ENCODE results near the gene ZNF554. TPM values are rescaled to one million over a fixed set of nuclear protein-coding genes. Genes with fewer than 3 reads are reported as not detected.

The ZNF554 gene
- total RNA-seq, 2 donors from 2014 or later, result 3.6 to 4.4 TPM

DNA sequence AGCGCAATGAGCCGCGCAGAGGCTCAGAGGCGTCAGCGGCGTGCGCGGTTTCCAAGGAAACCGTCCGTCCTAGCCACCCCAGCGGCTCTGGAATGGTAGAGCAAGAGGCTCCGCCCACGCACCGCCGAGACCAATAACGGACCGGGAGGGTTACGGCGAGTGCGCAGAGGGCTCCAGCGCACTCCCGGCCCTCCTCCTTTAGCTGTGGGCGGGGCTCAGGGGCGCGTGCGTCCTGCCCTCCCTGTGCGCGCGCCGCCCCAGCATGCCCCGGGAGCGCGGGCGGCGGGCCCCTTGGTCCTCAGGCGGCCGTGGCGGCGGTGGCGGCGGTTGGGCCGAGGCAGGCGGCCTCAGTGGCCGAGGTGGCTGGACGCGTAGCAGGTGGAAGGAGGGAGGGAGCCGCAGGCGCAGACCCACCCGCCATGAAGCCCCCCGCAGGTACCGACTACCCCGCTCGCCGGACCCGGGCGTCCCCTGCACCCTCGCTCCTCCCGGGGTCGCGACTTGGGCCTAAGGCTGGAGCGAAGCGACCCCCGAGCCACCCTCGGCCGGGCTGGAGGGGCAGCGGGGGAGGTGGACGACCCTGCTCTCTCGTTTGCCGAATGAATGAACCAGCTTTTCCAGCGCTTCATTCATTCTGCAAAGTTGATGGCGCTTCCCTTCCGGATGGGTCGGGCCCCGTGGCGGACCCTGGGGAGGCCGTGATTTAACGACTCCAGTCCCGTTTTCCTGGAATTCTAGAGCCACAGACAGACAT, 34.2 kb upstream of the ZNF554 start, which contains the start of gene THOP1:
Gene THOP1, plus strand, starts transcription at position 260 of the 754 bp plus-strand sequence. Its CDS starts 160 bp downstream, at position 420.
- peak within 1 kb of the TSS; percentile 45 to 91 (median 72) for H3K27ac ChIP-seq
- ATAC-seq (peak; percentile 91), DNase-seq (peak; percentile 99 to 100 (median 100))
- H3K36me3 ChIP-seq (replicated peaks in 1 of 2; ENCODE audit: insufficient read depth in 1 of 2, low read depth in 2 of 2), result no peaks in the 10 kb centered on the region
- H3K4me3 ChIP-seq, result peak within 1 kb of the TSS; percentile 79 to 80
- no peaks in the 10 kb centered on the region for H3K27me3 ChIP-seq
- no peaks in the 10 kb centered on the region for H3K9me3 ChIP-seq
- TF ChIP-seq, protein P1, sequence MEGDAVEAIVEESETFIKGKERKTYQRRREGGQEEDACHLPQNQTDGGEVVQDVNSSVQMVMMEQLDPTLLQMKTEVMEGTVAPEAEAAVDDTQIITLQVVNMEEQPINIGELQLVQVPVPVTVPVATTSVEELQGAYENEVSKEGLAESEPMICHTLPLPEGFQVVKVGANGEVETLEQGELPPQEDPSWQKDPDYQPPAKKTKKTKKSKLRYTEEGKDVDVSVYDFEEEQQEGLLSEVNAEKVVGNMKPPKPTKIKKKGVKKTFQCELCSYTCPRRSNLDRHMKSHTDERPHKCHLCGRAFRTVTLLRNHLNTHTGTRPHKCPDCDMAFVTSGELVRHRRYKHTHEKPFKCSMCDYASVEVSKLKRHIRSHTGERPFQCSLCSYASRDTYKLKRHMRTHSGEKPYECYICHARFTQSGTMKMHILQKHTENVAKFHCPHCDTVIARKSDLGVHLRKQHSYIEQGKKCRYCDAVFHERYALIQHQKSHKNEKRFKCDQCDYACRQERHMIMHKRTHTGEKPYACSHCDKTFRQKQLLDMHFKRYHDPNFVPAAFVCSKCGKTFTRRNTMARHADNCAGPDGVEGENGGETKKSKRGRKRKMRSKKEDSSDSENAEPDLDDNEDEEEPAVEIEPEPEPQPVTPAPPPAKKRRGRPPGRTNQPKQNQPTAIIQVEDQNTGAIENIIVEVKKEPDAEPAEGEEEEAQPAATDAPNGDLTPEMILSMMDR (IDR thresholded peaks at IDR 0.05), result peak in 1 of 7 experiments; percentile 1
- peak in 2 of 3 donors; percentile 57 to 63 for TF ChIP-seq POLR2A (IDR thresholded peaks at IDR 0.05)
- H3K4me1 ChIP-seq, result peaks cover 47% of the 10 kb centered on the region
- WGBS, 2 donors, result 0% methylated on average over 10 to 67 of the region's 78 CpGs
- intact Hi-C loops (cut with DNase I), result no loop called here

DNA sequence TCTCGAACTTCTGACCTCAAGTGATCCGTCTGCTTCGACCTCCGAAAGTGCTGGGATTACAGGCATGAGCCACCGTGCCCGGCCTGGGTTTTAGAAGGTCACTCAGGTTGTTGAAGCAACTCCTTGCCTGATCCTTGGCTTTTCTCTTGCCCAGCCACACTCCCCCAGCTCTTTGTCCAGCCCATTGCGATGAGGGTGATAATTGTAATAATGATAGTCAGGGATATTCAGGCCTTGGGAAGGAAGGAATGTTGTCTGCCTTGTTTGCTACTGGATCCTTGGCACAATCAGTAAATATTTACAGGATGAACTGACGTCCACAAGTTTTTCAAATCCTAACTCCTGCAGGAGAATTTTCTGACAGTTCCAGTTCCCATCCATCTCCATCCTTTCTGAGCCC, 32.6 kb upstream of the ZNF554 start:
- Histone ChIP-seq H3K4me3 (no peak overlapping the region), H3K9me3 (no peaks in the 10 kb centered on the region), H3K4me1 (peaks cover 30% of the 10 kb centered on the region), H3K27ac (no peak overlapping the region), H3K27me3 (no peaks in the 10 kb centered on the region), H3K36me3 (replicated peaks in 1 of 2; ENCODE audit: insufficient read depth in 1 of 2, low read depth in 2 of 2) (no peaks in the 10 kb centered on the region)
- intact Hi-C loops (cut with DNase I), result no loop called here
- no peak for TF ChIP-seq POLR2A (IDR thresholded peaks at IDR 0.05)
- TF ChIP-seq, protein P1 (IDR thresholded peaks at IDR 0.05), result no peak
- ATAC-seq (no peak), DNase-seq (no peak)
- WGBS, 2 donors, result 68 to 89% methylated on average over 7 to 8 of the region's 8 CpGs

DNA sequence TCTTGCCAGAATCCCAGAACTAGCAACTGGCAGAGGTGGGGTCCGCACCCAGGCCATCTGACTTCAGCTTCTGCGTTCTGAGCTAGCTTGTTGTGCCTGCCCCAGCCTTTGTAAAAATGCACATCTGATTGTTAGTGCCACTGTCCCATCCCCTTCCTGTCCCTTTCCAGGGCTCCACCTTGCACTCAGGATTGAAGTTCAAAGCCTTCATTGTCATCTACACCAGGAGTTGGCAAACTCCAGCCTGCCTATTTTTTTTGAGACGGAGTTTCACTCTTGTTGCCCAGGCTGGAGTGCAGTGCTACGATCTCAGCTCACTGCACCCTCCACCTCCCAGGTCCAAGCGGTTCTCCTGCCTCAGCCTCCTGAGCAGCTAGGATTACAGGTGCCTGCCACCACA, 31.4 kb upstream of the ZNF554 start:
- Histone ChIP-seq H3K4me3 (no peak overlapping the region), H3K9me3 (no peaks in the 10 kb centered on the region), H3K36me3 (replicated peaks in 1 of 2; ENCODE audit: insufficient read depth in 1 of 2, low read depth in 2 of 2) (no peaks in the 10 kb centered on the region), H3K4me1 (peaks cover 25% of the 10 kb centered on the region), H3K27me3 (no peaks in the 10 kb centered on the region), H3K27ac (no peak overlapping the region)
- intact Hi-C loops (cut with DNase I), result no loop called here
- 95 to 96% methylated on average over 5 of the region's 5 CpGs for WGBS, 2 donors
- DNase-seq (no peak), ATAC-seq (no peak)
- no peak for TF ChIP-seq POLR2A (IDR thresholded peaks at IDR 0.05)
- TF ChIP-seq, protein P1 (IDR thresholded peaks at IDR 0.05), result no peak

DNA sequence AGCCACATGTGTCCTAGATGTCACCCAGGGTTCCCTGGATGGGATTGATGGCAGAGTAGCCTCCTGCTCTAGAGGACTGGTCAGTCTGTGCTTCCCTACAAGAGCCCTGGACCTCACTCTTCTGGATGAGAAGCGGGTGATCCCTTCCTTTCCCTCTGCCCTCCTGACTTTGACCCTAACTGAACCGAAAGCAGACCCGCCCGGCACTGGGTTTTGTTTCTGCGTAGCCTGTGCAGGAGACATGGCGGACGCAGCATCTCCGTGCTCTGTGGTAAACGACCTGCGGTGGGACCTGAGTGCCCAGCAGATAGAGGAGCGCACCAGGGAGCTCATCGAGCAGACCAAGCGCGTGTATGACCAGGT, 29.5 kb upstream of the ZNF554 start:
- Histone ChIP-seq H3K27me3 (no peaks in the 10 kb centered on the region), H3K27ac (no peak overlapping the region), H3K4me3 (no peak overlapping the region), H3K4me1 (peaks cover 8% of the 10 kb centered on the region), H3K36me3 (replicated peaks in 1 of 2; ENCODE audit: insufficient read depth in 1 of 2, low read depth in 2 of 2) (no peaks in the 10 kb centered on the region), H3K9me3 (no peaks in the 10 kb centered on the region)
- intact Hi-C loops (cut with DNase I), result no loop called here
- WGBS, 2 donors, result 90 to 96% methylated on average over 4 to 13 of the region's 14 CpGs
- no peak for TF ChIP-seq POLR2A (IDR thresholded peaks at IDR 0.05)
- TF ChIP-seq, protein P1 (IDR thresholded peaks at IDR 0.05), result no peak
- ATAC-seq (no peak), DNase-seq (no peak)
